G401.6 (cell line): Measurements from ENCODE around the gene ARSB.

Experiments
- FAIRE-seq: peaks from 2 replicates; lab custom pipeline; 2012; peaks lifted over from hg19 to GRCh38; lab: Jason Lieb, UNC

Gene ARSB

DNA sequence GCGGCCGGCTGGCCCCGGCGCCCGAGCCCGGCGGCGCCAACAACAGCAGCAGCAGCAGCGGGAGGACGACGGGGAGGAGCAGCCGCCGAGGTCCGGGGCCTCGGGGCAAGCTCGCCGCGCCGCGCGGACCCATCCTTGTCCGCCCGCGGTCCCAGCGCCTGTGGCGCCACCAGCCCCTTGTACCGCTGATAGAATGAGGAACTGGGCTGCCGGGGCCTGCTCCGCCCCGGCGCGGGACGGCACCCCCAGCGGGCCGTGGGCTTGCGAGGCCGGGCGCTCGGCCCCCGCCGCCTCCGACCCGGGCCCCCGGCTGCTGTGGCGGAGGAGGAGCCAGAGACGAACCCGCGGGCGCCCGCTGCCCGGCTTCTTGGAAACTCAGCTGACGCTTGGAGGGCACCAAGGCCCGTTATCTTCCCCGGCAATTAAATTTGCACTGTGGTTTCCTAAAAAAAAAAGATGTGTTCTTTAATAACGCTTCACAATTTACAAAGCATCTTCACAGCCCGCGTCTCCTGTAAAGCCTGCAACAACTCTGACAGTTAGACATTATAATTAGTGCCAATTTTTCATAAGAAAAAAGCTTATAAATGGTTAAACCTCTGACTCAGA lies at the start of gene ARSB:
ARSB (minus strand) TSS at position 195 of the 609 bp plus-strand sequence; CDS start at position 133, 62 bp downstream.
- FAIRE-seq: no peak

DNA sequence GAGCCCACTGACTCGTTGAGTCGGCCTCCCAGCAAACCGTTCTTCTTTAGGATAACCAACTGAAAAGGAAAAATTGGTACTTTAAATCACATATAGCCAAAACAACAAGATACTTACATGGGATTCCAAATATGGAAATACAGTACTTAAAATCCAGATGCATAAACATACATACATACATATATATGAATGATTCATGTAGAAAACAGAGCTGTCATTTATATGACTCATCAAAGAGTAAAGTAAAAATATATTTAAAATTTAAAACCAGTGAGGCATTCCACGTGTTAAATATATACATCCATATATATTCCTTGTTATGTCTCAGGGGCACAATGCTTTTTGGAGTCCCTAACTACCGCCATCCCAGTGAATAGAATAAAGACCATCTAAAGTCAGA lies 47.7 kb upstream of the ARSB start:
- no peak for FAIRE-seq

DNA sequence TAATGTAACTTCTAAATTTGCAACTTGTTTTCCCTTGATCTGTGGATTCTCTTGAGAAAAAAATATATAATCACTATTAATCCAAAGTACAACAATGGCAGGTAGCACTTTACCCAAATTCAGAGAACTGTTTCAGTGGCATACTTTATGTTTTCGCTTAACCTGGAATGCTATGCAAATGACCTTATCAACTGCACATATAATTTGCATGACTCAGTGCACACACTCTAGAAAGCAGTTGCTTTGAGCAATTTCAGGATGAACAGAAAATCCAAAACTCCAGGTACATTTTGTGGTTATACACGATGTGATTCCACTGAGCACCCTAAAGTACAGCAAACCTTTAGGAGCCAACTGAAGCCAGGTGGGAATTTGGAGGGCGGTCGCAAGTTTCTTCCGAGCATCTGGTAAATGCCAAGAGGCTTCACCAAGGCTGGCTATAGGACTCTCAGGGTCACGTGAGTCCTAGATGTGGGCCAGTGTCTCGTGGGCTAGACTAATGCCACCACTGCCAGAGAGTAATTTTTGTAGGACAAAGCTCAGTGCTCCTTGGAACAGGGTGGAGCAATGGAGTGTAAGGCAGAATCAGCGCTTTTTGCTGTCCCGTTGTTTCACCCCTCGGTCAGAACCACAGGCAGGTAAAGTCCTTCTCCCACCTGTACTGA lies 47.1 kb upstream of the ARSB start:
- FAIRE-seq: no peak

DNA sequence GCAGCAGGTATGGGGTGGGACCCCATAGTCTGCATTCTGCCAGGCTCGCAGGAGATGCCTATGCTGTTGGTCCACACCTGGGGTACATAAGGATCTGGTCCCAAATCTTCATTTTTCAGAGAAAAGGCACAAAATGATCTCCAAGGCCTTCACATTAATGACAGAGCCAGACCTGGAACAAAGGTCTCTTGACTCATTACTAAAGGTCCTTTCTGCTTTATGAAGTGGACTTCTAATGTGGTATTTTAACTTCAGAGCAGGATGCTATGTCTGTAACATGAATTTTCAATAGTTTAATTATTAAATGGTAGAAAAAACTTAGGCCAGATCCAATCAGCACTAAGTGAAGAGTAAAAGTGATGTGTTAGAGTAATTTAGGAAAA lies 46.4 kb upstream of the ARSB start:
- no peak for FAIRE-seq

DNA sequence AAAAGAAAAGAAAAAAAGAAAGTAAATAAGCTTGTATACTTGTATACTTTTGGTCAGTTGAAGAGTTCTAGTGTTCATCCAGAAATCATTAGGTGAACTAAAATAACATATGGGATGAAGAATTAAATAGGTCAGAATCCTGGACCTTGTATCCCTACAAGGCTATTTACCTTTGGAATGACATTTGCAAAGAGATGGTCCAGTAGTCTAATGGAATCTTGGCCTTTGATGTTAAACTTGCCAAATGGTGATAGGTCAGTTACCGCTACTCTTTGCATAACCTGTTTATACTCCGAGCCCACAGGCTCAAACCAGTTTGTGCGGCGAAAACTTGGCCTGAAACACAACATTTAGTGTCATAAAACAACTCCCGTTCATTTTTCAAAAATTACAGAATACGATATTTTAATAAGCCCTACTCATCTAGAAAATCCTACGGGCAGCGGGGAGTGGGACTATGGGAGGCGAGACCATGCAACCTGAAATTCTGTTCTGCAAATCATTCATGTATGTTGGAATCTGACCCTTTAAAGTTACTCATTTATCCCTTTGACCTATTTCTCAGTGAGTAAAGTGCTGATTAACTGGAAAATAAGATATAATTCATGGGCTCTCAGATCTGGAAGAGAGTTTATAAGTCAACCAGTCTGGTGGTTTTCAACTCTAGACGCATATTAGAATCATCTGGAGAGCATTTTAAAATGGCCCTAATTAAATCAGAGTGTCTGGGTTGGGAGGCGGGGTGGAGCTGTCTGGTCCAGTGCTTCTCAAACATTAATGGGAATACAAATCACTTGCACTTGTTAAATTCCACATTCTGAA lies 45.8 kb upstream of the ARSB start:
- no peak for FAIRE-seq

DNA sequence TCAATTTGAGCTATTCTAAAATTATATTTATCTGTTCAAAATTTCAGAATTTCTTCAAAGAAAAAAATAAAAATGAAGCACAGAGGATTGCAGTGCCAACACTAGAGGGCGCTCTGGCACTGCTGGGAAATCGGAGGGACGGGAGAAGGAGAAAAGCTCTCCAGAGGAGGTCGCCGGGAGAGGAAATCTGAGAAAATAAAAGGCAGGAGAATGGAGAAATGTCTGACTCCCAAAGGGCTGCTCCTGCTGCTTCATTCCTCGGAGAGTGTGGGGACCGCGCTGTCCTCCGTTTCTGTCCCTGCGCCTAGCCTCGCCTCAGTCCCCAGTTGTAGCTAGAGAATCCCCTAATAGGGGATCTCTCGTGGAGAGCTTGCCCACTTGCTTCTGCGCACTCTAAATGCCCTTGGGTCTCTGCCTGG lies 40.0 kb upstream of the ARSB start:
- peak; percentile 94 for FAIRE-seq

DNA sequence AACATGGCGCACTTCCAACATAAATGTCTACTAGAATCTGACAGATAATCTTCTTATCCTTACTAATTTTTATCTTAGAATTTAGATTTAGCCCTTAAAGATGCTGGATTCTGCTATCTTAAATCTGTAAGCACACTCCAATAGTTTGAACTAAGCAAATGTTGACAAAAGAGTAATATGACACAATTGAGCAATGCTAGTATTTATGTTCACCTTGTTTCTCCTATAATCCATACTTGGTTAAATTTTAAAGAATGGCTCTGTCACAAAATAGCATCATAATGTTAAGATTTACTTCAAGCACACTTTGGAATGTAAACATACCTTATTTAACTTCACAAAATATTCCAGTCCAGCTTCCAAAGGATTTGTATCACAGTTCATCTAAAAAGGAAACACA lies 38.8 kb upstream of the ARSB start:
- FAIRE-seq: no peak

DNA sequence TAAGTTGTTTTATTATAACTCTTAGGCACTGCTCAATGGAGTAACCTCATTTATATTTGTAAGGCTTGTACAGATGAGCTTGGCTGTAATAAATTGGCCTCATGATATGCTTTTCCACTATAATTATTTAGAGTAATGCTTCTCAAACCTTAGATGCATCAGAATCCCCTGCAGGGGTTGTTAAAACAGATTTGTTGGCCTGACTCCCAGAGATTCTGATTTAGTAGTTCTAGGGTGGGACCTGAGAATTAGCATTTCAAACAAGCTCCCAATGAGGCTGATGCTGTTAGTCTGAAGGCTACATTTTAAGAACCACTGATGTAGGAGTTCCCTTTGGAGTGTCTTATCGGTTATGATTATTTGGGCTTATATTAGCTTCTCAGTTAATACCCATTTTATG lies 38.2 kb upstream of the ARSB start:
- no peak for FAIRE-seq

DNA sequence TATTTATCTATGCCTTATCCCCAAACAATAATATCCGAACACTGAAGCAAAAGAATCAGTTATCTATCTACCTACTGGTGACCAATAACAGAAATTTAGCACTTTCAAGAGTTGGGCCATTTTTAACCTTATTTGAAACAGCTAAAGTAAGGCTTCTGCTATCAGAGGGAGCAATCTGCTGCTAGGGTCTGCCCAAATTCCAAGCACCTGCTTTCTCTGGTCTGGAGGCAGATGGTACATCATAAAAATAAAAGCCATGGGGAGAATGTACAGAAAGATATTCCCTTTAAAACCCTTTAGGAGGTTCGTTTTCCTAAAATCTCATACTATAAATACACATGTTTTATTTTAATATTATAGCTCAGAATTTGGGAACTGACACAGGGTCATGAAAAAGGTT lies 37.7 kb upstream of the ARSB start:
- FAIRE-seq: no peak

DNA sequence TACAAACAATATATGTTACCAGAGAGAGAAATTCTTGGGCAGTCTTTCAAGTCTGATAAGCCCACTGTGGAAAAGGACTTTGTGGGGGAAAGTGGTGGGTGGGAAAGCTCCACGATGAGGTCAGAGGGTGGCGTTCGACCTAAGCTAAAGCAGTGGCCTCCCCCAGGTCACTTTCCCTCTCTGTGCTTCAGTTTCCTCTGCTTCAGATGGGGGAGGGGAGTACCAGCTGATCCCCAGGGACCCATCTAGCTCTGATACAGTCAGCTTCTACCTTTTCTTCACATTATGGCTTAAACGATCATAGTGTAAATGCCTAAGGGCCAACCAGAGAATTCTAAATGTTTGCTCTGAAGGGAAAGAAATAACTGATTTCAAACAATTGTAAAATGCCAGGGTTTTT lies 36.6 kb upstream of the ARSB start:
- no peak for FAIRE-seq

DNA sequence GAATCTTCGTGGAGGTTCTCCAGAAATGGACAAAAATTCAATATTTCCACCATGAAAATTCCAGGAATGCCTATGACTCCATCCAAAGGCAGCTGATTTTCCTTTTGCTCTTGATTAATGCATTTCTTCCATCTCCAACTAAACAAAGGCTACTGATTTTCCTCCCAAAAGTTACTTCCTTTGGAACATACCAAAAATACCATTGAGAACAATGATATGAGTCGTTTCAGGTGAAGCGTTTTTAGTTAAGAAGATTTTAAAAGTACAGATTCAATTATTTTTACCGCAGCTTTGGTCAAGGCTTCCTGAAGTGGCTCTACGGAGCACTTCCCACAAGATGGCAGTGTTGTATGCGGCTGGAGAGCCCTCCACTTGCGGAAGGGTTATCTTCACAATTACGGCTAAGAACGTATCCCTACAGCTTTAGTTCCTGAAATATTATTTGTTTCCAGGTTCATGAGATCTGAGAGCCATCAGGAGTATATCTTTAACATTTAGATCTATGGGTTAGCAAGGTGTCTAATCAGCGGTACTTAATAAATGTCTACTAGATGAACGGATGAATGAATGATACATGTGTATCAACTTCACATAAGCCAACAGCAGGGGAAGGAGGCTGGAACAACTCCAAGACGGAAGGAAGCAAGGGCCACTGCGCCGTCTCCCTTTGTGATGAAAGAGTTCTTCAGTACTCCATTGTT lies 35.9 kb upstream of the ARSB start:
- peak; percentile 93 for FAIRE-seq

DNA sequence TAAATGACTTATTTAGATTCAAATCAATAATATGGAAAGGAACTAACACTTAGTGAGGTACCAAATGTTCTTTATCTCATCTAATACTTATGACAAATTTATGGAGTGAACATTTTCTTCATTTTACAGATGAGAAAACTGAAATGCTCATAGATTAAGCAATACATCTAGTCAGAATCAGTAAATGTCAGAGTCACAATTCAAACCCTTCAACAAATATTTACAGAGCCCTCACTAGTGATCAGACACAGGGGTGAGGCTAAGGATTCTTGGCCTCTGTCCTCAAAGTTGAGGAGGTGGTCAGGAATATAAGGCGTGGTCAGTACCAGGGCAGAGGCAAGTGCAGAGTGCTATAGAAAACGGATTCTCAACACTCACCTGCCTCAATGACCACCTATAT lies 29.5 kb upstream of the ARSB start:
- FAIRE-seq: no peak

DNA sequence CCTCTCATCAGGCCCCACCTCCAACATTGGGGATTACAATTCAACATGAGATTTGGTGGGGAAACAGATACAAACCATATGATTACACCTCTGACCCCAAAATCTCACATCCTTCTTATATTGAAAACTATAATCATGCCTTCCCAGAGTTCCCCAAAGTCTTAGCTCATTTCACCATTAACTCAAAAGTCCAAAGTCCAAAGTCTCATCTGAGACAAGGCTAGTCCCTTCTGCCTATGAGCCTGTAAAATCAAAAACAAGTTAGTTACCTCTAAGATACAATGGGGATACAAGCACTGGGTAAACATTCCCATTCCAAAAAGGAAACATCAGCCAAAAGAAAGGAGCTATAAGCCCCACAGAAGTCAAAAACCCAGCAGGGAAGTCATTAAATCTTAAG lies 26.8 kb upstream of the ARSB start:
- no peak for FAIRE-seq

DNA sequence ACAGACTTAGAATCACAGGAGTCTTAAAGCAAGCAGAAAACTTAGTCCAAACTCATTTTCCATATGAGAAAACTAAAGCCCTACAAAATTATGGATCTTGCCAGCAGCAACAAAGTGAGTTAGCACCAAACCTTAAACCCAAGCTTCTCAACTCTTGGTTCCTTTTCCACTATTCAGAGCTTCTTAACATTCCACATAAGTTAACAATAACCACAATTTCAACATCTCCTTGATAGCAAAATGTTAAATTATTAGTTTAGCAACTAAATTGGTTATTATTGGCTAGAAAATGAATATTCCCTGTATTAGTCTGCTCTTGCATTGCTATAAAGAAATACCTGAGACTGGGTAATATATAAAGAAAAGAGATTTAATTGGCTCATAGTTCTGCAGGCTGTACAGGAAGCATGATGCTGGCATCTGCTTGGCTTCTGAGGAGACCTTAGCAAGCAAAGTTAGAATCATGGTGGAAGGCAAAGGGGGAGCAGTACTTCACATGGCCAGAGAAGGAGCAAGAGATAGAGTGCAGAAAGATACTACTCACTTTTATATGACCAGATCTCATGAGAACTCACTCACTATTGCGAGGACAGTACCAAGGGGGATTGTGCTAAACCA lies 26.2 kb upstream of the ARSB start:
- no peak for FAIRE-seq

DNA sequence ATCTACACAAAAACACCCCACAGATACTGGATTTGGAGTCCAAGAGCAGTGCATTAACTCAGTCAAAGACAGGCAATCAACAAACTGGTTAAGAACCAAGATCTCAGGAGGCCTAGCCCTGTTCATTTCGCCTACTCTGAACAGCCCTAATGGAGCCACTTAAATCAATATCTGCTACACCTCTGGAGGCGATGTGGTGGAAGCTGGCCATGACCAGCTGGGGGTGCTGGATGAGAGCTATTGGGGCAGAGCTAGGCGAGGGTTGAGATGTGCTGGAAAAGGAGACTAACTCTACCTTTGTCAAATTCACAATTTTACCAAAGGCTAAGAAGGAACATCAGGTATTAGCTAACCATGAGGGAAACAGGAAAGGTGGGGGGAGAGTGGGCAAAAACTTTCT lies 23.3 kb upstream of the ARSB start:
- FAIRE-seq: no peak

DNA sequence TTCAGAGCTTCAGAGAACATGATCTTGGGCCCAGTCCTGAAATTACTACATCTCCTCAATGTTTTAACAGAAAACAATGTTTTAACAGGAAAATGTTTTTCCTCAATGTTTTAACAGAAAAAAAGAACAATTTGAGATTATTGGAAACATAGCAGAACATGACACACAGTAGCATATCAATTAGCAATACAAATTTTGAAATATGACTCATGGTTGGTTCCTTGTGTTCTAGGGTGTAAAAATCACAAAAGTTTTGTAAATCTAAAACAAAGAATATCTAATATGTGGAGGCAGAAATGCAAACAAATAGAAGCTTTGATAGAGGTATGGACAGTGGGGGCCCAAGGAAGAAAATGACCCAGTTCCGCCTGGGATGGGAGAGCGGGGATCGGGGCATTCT lies 22.8 kb upstream of the ARSB start:
- FAIRE-seq: no peak

DNA sequence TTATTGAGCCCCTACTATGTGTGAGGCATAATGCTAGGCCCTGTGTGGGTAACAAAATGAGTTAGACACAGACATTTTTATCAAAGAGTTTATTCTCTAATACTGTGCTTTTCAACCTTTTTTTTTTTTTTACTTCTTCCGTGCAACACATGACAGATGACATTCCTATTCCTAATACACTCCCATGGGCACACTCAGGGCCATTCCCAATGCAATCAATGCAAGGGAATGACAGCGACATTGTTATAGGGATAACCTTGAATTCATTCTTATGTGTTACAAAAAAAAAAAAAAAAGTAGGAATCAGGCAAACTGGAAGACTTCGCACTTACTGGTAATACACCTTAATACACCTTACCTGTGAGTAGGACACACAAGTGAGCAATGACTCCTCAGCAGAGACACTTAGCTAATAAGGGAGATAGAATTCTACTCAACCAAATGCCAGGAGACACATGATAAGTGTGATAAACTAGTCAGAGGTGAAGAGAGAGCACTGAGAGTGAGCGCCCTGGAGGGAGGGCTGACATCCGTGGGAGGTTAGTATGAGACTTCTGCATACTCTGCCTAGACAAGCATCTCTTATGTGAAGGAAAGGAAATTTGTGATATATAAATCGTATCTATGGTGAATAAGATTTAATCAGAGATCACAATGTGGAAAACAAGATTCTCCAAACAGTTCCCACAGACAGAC lies 21.0 kb upstream of the ARSB start:
- no peak for FAIRE-seq

DNA sequence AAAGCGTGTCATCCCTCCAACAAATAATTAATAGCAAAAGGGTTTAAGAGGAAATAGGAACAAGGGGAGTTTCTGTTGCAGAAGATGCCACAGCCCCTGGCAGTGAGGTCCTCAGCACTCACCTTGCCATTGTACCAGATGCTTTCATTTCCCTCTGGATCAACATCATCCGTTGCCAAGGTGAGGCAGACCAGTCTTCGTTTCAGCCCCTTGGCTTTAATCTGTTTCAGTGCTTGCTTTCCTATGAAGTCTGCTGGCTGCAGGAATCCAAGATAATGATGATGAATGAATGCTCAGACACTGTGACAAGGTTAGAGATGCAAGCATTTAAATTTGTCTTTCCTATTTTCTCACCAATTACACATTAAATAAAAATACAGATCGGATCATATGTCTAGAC lies 20.0 kb upstream of the ARSB start:
- FAIRE-seq: no peak

DNA sequence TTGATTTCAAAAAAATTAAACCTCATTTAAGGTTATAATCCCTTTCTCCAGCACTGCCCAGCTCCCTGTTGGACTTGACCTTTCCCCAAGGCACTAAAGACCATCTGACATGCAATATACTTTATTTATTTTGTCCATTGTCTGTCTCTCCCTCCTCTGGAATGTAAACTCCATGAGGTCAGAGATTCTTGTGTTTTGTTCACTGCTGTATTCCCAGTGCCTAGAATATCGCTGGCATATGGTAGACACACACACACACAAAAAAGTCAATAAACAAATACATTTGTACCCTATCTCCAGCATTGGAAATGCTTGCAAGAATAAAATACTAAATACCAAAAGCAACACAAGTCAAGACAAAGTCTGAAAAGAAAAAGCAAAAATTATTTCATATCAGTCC lies 17.3 kb upstream of the ARSB start:
- no peak for FAIRE-seq

DNA sequence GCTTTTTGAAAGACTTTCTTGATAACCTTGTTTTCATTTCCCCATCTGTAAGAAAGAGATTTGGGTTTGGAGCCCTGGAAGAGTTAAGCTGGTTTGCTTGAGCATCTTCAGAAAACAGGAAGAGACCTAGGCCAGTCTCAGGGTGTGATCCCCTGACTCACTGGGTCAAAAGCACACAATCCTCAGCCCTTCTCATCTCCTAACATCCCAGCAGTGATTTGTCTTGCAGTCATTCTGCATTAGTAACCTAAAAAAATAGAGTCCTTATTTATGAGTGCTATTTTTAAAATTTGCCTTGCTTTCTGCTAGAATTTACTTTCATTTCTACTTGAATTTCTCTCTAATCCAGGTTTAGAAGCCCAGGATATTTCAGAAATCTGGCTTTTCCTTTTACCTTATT lies 16.4 kb upstream of the ARSB start:
- no peak for FAIRE-seq

DNA sequence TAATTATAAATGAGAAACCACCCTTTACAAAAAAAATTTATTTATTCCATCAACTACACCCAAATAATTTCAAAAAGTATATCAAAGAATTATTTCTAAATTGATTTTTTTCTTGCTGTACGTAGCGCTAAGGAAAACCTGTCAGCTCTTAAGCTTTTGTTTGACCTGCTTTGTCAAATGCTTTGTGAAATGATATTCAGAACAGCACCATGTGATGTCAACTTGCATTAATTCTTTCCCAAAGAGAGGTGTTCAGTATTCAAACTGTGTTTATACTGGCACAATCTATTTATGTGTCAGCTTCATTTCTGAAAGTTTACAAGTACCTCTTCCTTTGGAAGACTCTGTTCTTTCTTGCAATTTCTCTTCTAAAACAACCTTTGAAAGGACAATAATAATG lies 12.0 kb upstream of the ARSB start:
- peak; percentile 67 for FAIRE-seq

DNA sequence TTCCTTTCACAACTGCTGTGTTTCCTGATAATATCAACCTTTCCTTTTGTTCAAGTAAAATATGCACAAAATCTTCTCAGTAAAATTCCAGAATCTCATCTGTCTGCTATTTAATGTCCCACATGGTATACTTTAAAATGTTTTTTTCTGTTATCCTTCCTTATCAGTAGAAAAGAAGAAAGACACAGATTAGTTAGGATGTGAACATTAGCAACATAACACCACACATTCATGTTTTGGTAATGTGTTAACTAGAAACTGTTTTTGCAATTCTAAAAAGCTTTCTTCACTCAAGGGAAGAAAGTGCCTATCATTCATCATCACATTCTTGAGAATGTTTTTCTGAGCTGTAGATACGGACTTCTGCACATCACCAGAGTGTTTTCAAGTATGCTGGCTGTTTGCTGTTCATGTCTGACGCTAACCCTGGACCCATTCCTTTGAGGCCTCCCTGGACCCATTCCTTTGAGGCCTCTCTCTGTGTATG lies 10.5 kb upstream of the ARSB start:
- FAIRE-seq: no peak
